ENCODE measurements around the gene FOXP3. TPM values are rescaled to one million over a fixed set of nuclear protein-coding genes. Genes with fewer than 3 reads are reported as not detected.

FOXP3 gene
- total RNA-seq, 1 experiment from 2014 or later = 0.68 TPM

GRCh38 chrX:49310371-49310770, 45.9 kb upstream of the FOXP3 start:
- no peaks in the 10 kb centered on the region for H3K79me2 ChIP-seq (ENCODE audit: insufficient read depth, low read length)
- Mint-ChIP-seq H3K9me3 (peaks cover 65 to 69% of the 10 kb centered on the region in 2 experiments), H3K27ac (peak overlapping the region in 1 of 3 experiments; percentile 97; a peak in 2 of 7 replicates), H3K27me3 (ENCODE audit: low read depth) (peaks cover 6% of the 10 kb centered on the region), H3K36me3 (ENCODE audit: insufficient read depth in 1 of 3, low read depth in 3 of 3) (peaks cover 0 to 10% (median 0%) of the 10 kb centered on the region in 3 experiments; a peak in 2 of 7 replicates), H3K4me1 (peaks cover 38 to 46% of the 10 kb centered on the region in 2 experiments), H3K4me3 (peak overlapping the region; percentile 9 to 43; a peak in 4 of 5 replicates)
- peak overlapping the region; percentile 53 for H3K4me2 ChIP-seq (ENCODE audit: insufficient read depth, insufficient read length, low read length)
- H3K27ac ChIP-seq (ENCODE audit: insufficient read length, low read depth, low read length) = no peak overlapping the region
- H3K79me1 ChIP-seq (ENCODE audit: insufficient read depth, low read depth, low read length, poor library complexity, severe bottlenecking) = no peaks in the 10 kb centered on the region
- no peak for DNase-seq
- no peak overlapping the region for H4K91ac ChIP-seq (ENCODE audit: insufficient read length, low read depth, low read length)
- H2AFZ ChIP-seq (ENCODE audit: low read length) = no peak overlapping the region
- WGBS (ENCODE audit: extremely low coverage, insufficient read length, low lambda C conversion rate) = no CpG with 5 or more reads among the region's 18 CpGs
- no peak overlapping the region for H2BK120ac ChIP-seq (ENCODE audit: low read depth, low read length, poor library complexity, severe bottlenecking)
- no peak overlapping the region for H3K4ac ChIP-seq (ENCODE audit: low read depth, low read length)
- no peak overlapping the region for H3K23ac ChIP-seq (ENCODE audit: insufficient read length, low read depth, low read length)
- H4K8ac ChIP-seq (replicated peaks; ENCODE audit: insufficient read length, low read depth, low read length) = no peak overlapping the region
- no peak for TF ChIP-seq CTCF (conservative IDR thresholded peaks at IDR 0.05)
- no peak overlapping the region for H2BK12ac ChIP-seq (ENCODE audit: insufficient read length, low read depth, low read length)
- no peak overlapping the region for H3K9ac ChIP-seq (ENCODE audit: extremely low read depth, insufficient read length, low read length)
- H3T11ph ChIP-seq (ENCODE audit: low read length) = no peak overlapping the region
- no peak overlapping the region for H2BK15ac ChIP-seq (ENCODE audit: low read depth, low read length)
- H4K5ac ChIP-seq (ENCODE audit: insufficient read length, low read depth, low read length) = no peak overlapping the region
- H3K14ac ChIP-seq (ENCODE audit: insufficient read depth, low read length) = no peak overlapping the region
- H3K56ac ChIP-seq (ENCODE audit: insufficient read length, low read depth, low read length) = no peak overlapping the region
- no peaks in the 10 kb centered on the region for H3K27me3 ChIP-seq (ENCODE audit: insufficient read depth, low read length)
- no peaks in the 10 kb centered on the region for H4K20me1 ChIP-seq (ENCODE audit: control insufficient read depth, insufficient read depth, insufficient read length)
- no peak overlapping the region for H2AK5ac ChIP-seq (ENCODE audit: insufficient read length, low read length)
- H3K18ac ChIP-seq (ENCODE audit: insufficient read length, low read depth, low read length) = no peak overlapping the region
- H2BK20ac ChIP-seq (ENCODE audit: low read depth, low read length, poor library complexity, severe bottlenecking) = no peak overlapping the region
- no peak overlapping the region for H2BK5ac ChIP-seq (ENCODE audit: insufficient read length, low read length)
- peaks cover 26% of the 10 kb centered on the region for H3K9me3 ChIP-seq (ENCODE audit: control insufficient read depth, low read depth, low read length)
- peaks cover 4% of the 10 kb centered on the region; the same call in 1 of the 2 replicates for H3K4me1 ChIP-seq (ENCODE audit: insufficient read depth, low read length)
- H3K23me2 ChIP-seq (ENCODE audit: insufficient read length, low read depth, low read length, poor library complexity, severe bottlenecking) = no peaks in the 10 kb centered on the region
